Activated T-cell treated with anti-CD3 and anti-CD28 coated beads, Interleukin-2, amount 50 U/mL, for 72 hours (primary cell): ENCODE measurements around the gene TRAPPC2. TPM values are rescaled to one million over a fixed set of nuclear protein-coding genes. Genes with fewer than 3 reads are reported as not detected.

ENCODE experiments used
- ATAC-seq, 2 donors: fragments of 150-1000 bp; cut with Tn5 transposase; replicated peaks in 1 of 2; 2 replicates each; pipeline ENCODE4 v1.10.0; 2021; ENCODE audit warnings: moderate library complexity in 2 of 2, mild to moderate bottlenecking in 1 of 2
- DNase-seq, 2 donors: peaks; one replicate each; pipeline ENCODE4 v3.0.0; 2021 to 2022; ENCODE audit warnings: mixed read lengths in 1 of 2
- H3K27ac Mint-ChIP-seq: one replicate; pipeline ENCODE4 v1.8.0; 2022; ENCODE audit warnings: mild to moderate bottlenecking, moderate library complexity, mixed read lengths
- H3K27me3 Mint-ChIP-seq: one replicate; pipeline ENCODE4 v1.8.0; 2022; ENCODE audit warnings: low read depth, mixed read lengths
- H3K36me3 Mint-ChIP-seq, 2 donors: one replicate each; pipeline ENCODE4 v1.8.0; 2022; ENCODE audit warnings: mixed read lengths in 2 of 2, mild to moderate bottlenecking in 1 of 2; ENCODE audit not compliant: insufficient read depth in 2 of 2
- H3K4me1 Mint-ChIP-seq: one replicate; pipeline ENCODE4 v1.8.0; 2022; ENCODE audit warnings: low read depth, mixed read lengths
- H3K4me3 Mint-ChIP-seq, 2 donors: one replicate each; pipeline ENCODE4 v1.8.0; 2022; ENCODE audit warnings: mild to moderate bottlenecking in 2 of 2, mixed read lengths in 2 of 2, moderate library complexity in 2 of 2
- H3K9me3 Mint-ChIP-seq, 2 donors: one replicate each; pipeline ENCODE4 v1.8.0; 2022; ENCODE audit warnings: mixed read lengths in 2 of 2
- total RNA-seq, 2 donors: library from RNA; stranded (reverse); gene quantifications; one replicate each; pipeline ENCODE4 v1.2.3, GENCODE V29; 2022

The TRAPPC2 gene
- total RNA-seq, 2 donors from 2014 or later: 21.8 to 26.2 TPM

- H3K9me3 Mint-ChIP-seq: no peaks in the 10 kb centered on the region
- H3K4me3 Mint-ChIP-seq: peak overlapping the region in 1 of 2 donors; percentile 60
- H3K27ac Mint-ChIP-seq: peak overlapping the region; percentile 85
- H3K27me3 Mint-ChIP-seq: peaks cover 6% of the 10 kb centered on the region
- no peak for DNase-seq
- peaks cover 6 to 14% of the 10 kb centered on the region in 2 donors for H3K36me3 Mint-ChIP-seq
- ATAC-seq: peak; percentile 47 to 64
- H3K4me1 Mint-ChIP-seq: peaks cover 47% of the 10 kb centered on the region
Measured at GRCh38 chrX:13703589-13703988, 30.8 kb downstream of the TRAPPC2 start.

GRCh38 chrX:13703135-13703534 lies 31.3 kb downstream of the TRAPPC2 start:
- DNase-seq (no peak), ATAC-seq (peak; percentile 66 to 71)
- Mint-ChIP-seq H3K4me1 (peaks cover 51% of the 10 kb centered on the region), H3K27me3 (peaks cover 6% of the 10 kb centered on the region), H3K27ac (peak overlapping the region; percentile 41), H3K36me3 (peaks cover 6 to 14% of the 10 kb centered on the region in 2 donors), H3K9me3 (no peaks in the 10 kb centered on the region), H3K4me3 (peak overlapping the region in 1 of 2 donors; percentile 31)

GRCh38 chrX:13702111-13702789 lies 32.2 kb downstream of the TRAPPC2 start:
- H3K4me3 Mint-ChIP-seq: peak overlapping the region in 1 of 2 donors; percentile 31
- peak overlapping the region; percentile 66 for H3K27ac Mint-ChIP-seq
- no peak for DNase-seq
- peaks cover 6 to 12% of the 10 kb centered on the region in 2 donors for H3K36me3 Mint-ChIP-seq
- H3K9me3 Mint-ChIP-seq: no peaks in the 10 kb centered on the region
- H3K4me1 Mint-ChIP-seq: peaks cover 51% of the 10 kb centered on the region
- no peak for ATAC-seq
- H3K27me3 Mint-ChIP-seq: peaks cover 6% of the 10 kb centered on the region

GRCh38 chrX:13700380-13700779 lies 34.0 kb downstream of the TRAPPC2 start:
- ATAC-seq: no peak
- Mint-ChIP-seq H3K27me3 (peaks cover 8% of the 10 kb centered on the region), H3K9me3 (no peaks in the 10 kb centered on the region), H3K4me3 (no peak overlapping the region), H3K4me1 (peaks cover 55% of the 10 kb centered on the region), H3K27ac (no peak overlapping the region), H3K36me3 (peaks cover 6 to 14% of the 10 kb centered on the region in 2 donors)
- no peak for DNase-seq

- Mint-ChIP-seq H3K27me3 (peaks cover 11% of the 10 kb centered on the region), H3K9me3 (no peaks in the 10 kb centered on the region), H3K4me3 (peak overlapping the region in 1 of 2 donors; percentile 44), H3K36me3 (peaks cover 6 to 15% of the 10 kb centered on the region in 2 donors), H3K4me1 (peaks cover 60% of the 10 kb centered on the region), H3K27ac (no peak overlapping the region)
- DNase-seq: no peak
- peak in 1 of 2 donors; percentile 66 for ATAC-seq
Measured at GRCh38 chrX:13699183-13699826, 35.1 kb downstream of the TRAPPC2 start.

DNA sequence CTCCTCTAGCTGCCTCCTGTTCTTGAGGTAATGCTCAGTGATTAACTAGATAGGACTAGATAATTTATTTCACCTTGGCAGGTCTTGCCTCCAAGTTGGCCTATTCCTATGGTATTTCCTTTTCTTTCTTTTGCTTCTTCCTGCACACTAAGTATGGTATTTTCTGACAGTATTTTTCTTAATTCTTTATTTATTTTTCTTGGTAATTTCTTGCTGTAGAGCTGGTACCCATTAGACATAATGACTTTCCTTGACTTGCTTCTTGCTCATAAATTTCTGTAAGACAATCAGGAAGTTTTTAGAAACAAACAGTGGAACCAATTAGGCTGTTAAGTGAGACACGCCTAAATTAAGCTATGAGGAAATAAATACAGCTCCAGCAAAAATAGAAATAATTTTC lies 36.0 kb downstream of the TRAPPC2 start:
- Mint-ChIP-seq H3K36me3 (peaks cover 6 to 16% of the 10 kb centered on the region in 2 donors), H3K27ac (peak overlapping the region; percentile 81), H3K4me3 (no peak overlapping the region), H3K4me1 (peaks cover 57% of the 10 kb centered on the region), H3K9me3 (no peaks in the 10 kb centered on the region), H3K27me3 (peaks cover 16% of the 10 kb centered on the region)
- ATAC-seq (no peak), DNase-seq (no peak)

DNA sequence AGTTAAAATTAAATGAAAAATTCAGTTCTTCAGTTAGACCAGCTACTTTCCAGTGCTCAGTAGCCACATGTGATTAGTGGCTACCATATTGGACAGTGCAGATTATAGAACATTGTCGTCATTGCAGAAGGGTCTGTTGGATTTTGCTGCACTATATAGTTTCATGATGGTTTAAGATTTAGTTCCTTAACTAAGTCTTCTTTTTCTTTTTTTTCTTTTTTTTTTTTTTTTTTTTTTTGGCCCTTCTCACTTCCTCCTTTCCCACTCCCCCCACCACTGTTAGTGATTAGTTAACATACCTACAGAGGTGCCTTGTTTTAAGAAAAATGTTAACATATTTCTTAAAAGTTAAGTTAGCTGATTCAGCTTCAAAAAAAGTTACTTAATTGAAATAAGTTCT lies 36.4 kb downstream of the TRAPPC2 start:
- no peak for ATAC-seq
- no peak overlapping the region for H3K27ac Mint-ChIP-seq
- H3K36me3 Mint-ChIP-seq: peaks cover 8 to 19% of the 10 kb centered on the region in 2 donors
- H3K4me1 Mint-ChIP-seq: peaks cover 58% of the 10 kb centered on the region
- H3K4me3 Mint-ChIP-seq: no peak overlapping the region
- no peaks in the 10 kb centered on the region for H3K9me3 Mint-ChIP-seq
- H3K27me3 Mint-ChIP-seq: peaks cover 21% of the 10 kb centered on the region
- DNase-seq: no peak

DNA sequence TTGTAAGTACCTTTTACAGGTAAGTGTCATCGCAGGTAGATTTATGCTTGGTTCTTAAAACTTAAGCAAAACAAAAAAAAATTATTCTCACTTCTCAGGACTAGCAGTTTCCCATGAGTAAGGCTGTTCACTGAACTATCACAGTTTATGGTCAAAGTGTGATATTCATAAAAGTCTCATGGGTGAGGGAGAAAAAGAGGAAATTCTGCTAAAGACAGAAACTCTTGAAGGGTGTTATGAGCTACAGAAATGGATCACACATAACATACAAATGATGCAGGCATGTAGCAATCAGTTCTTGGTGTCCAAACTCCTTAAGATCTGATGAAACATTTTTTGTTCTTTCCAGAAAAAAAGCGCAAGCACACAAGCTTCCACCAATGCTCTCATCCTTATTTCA lies 37.0 kb downstream of the TRAPPC2 start:
- DNase-seq (no peak), ATAC-seq (peak in 1 of 2 donors; percentile 32)
- Mint-ChIP-seq H3K4me1 (peaks cover 58% of the 10 kb centered on the region), H3K4me3 (peak overlapping the region in 1 of 2 donors; percentile 55), H3K36me3 (peaks cover 12 to 24% of the 10 kb centered on the region in 2 donors), H3K27ac (peak overlapping the region; percentile 67), H3K9me3 (no peaks in the 10 kb centered on the region), H3K27me3 (peaks cover 26% of the 10 kb centered on the region)

GRCh38 chrX:13695601-13696115 lies 38.8 kb downstream of the TRAPPC2 start:
- Mint-ChIP-seq H3K27ac (peak overlapping the region; percentile 22), H3K9me3 (no peaks in the 10 kb centered on the region), H3K4me3 (peak overlapping the region in 1 of 2 donors; percentile 47), H3K36me3 (peaks cover 12 to 28% of the 10 kb centered on the region in 2 donors), H3K27me3 (peaks cover 32% of the 10 kb centered on the region), H3K4me1 (peaks cover 63% of the 10 kb centered on the region)
- DNase-seq (no peak), ATAC-seq (no peak)

- H3K36me3 Mint-ChIP-seq: peaks cover 17 to 32% of the 10 kb centered on the region in 2 donors
- H3K27ac Mint-ChIP-seq: peak overlapping the region; percentile 22
- peak overlapping the region in 1 of 2 donors; percentile 47 for H3K4me3 Mint-ChIP-seq
- H3K27me3 Mint-ChIP-seq: peaks cover 36% of the 10 kb centered on the region
- no peak for DNase-seq
- no peak for ATAC-seq
- peaks cover 65% of the 10 kb centered on the region for H3K4me1 Mint-ChIP-seq
- H3K9me3 Mint-ChIP-seq: no peaks in the 10 kb centered on the region
Measured at GRCh38 chrX:13694983-13695382, 39.4 kb downstream of the TRAPPC2 start.

DNA sequence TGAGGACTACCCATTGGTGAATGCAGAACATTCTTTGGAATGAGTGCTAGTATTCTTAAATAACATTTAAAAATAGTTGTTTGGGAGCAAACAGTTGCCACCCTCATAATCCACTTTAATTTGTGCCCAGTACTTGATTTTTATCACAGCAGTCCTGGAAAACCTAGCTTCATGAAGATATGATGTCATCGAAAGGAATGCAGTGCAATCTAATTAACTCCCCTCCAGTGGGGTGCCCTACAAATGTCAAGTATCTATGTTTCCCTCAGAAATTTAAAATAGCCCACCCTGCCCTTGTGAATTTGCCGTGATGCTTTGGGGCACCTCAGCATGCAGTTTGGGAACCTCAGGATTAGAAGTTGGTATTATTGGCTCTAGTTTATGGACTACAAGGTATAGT lies 40.1 kb downstream of the TRAPPC2 start:
- Mint-ChIP-seq H3K27ac (no peak overlapping the region), H3K4me1 (peaks cover 62% of the 10 kb centered on the region), H3K27me3 (peaks cover 36% of the 10 kb centered on the region), H3K36me3 (peaks cover 21 to 31% of the 10 kb centered on the region in 2 donors), H3K9me3 (no peaks in the 10 kb centered on the region), H3K4me3 (no peak overlapping the region)
- ATAC-seq (no peak), DNase-seq (no peak)

DNA sequence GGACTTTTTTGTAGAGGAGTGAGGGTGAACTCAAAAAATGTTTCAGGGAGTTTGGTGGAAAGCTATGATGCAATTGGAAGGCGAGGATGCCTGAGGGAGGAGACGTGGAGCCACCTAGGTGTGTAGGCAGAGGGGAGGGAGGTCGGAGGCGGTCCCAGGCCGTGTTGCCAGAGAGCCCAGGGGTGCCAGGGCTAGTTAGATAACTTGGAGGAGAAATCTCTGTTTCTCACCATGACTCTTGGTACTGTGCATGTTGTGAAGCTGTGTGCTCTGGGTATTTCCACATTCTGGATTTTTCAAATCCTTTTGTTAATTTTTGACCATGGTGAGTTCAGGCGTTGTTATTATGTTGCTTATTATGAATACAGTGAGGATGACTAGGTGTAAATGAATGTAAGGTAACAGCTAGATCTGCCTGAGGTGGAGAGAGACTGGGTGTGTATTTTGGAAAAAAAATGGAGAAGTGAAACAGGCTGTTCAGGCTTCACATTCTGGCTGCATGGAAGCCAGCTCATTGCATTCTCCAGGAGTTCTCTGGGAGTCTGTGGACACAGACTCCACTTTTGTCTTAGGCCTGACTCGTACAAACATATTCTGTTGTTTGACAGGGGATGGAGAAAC lies 41.0 kb downstream of the TRAPPC2 start:
- Mint-ChIP-seq H3K27ac (peak overlapping the region; percentile 26), H3K9me3 (no peaks in the 10 kb centered on the region), H3K27me3 (peaks cover 36% of the 10 kb centered on the region), H3K4me1 (peaks cover 56% of the 10 kb centered on the region), H3K4me3 (peak overlapping the region; percentile 72 to 81), H3K36me3 (peaks cover 19 to 26% of the 10 kb centered on the region in 2 donors)
- ATAC-seq (no peak), DNase-seq (no peak)

DNA sequence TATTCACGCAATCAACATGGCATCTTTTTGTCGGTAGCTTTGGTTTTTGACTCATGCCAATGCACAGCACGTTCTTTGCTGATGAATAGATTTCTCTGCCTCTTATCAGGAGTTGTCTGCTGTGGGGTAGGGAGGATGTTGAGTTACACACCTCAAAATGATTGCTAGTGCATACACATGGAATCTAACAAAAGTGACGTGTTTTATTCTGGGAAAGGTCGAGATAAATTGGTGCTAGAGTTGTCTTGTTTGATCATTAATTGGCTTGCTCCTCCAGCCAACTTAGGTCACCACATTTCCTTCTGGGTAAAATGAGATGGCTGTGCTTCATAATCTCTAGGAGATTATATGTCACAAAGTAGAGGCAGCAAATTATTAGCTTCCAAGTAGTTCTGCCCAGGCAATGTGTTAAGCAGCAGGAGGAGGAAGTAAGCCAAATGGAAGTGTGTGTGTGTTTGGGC lies 41.6 kb downstream of the TRAPPC2 start:
- H3K27me3 Mint-ChIP-seq: peaks cover 36% of the 10 kb centered on the region
- DNase-seq: no peak
- H3K27ac Mint-ChIP-seq: peak overlapping the region; percentile 82
- peaks cover 19 to 26% of the 10 kb centered on the region in 2 donors for H3K36me3 Mint-ChIP-seq
- peaks cover 60% of the 10 kb centered on the region for H3K4me1 Mint-ChIP-seq
- H3K4me3 Mint-ChIP-seq: peak overlapping the region; percentile 72 to 81
- ATAC-seq: no peak
- no peaks in the 10 kb centered on the region for H3K9me3 Mint-ChIP-seq
